Measurements from ENCODE around the gene HLF.

DNA sequence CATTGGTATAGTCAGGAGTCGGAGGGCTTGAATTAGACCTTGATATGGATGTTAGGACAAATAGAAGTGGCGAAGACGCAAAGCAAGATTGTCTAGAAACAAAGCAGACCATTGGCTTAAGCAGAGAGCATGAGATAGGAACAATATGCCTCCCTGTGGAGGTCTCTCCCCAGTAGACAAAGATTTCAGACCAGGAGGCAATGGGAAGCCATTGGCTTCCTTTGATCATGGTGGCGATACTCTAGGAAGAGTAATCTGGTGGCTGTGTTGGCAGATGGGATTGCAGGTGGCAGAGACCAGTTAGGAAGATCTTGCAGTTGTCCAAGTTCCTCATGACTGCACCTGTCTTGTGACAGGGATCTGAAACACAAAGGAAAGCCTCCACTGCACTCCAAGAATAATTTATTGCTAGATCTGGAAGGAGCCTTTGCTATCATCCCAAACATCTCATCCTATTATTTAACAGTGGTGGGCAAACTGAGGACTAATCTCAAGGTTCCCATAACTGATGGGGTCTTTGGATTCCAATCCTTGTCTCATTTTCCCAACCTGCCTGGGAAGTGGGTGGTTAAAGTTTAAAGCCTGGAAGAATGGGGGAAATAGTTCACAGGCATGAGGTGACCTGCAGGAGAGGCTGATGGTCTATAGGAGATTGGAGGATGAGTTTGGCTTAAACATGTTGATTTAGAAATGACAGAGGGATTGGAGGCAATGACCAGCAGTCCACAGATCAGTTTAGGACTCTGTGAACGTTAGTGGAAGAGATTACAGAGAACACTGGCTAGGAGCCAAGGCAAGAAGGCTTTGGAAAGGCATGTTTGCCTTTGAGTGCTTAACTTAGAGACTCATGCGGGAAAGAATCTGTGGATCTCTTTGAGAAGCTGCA lies 37.0 kb downstream of the HLF start:
- TF ChIP-seq, protein P1, sequence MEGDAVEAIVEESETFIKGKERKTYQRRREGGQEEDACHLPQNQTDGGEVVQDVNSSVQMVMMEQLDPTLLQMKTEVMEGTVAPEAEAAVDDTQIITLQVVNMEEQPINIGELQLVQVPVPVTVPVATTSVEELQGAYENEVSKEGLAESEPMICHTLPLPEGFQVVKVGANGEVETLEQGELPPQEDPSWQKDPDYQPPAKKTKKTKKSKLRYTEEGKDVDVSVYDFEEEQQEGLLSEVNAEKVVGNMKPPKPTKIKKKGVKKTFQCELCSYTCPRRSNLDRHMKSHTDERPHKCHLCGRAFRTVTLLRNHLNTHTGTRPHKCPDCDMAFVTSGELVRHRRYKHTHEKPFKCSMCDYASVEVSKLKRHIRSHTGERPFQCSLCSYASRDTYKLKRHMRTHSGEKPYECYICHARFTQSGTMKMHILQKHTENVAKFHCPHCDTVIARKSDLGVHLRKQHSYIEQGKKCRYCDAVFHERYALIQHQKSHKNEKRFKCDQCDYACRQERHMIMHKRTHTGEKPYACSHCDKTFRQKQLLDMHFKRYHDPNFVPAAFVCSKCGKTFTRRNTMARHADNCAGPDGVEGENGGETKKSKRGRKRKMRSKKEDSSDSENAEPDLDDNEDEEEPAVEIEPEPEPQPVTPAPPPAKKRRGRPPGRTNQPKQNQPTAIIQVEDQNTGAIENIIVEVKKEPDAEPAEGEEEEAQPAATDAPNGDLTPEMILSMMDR (conservative IDR thresholded peaks at IDR 0.05; ENCODE audit: low read depth, low read length), result no peak
- no peak for TF ChIP-seq EZH2 (IDR thresholded peaks at IDR 0.05; ENCODE audit: borderline replicate concordance, low read depth, low read length, poor library complexity, severe bottlenecking)

All from A673 (cell line).